SK-N-SH (cell line): Measurements from ENCODE around the gene NEGR1. TPM values are rescaled to one million over a fixed set of nuclear protein-coding genes. Genes with fewer than 3 reads are reported as not detected.

Source experiments
- CTCF ChIA-PET: fragments of 300-600, 350-600 bp; formaldehyde crosslinking; extraction: SDS; loops from one replicate; lab custom pipeline; 2021; lab: Yijun Ruan, JAX
- POLR2A ChIA-PET: fragments of 350-600 bp; sonication (Branson Sonifier 250); formaldehyde crosslinking; extraction: SDS; loops from one replicate; lab custom pipeline; 2020; ENCODE audit warnings: antibody characterized with exemption, inconsistent platforms; lab: Yijun Ruan, JAX
- DNase-seq: peaks from one replicate; pipeline ENCODE4 v3.0.0; 2012
- H2AFZ ChIP-seq: fragments of 200-600 bp; sonication (generic); 2 replicates; pipeline ENCODE4 v1.8.1; 2016; ENCODE audit warnings: antibody characterized with exemption, mild to moderate bottlenecking, low read depth
- H3F3A ChIP-seq: fragments of 200-600 bp; sonication (generic); replicated peaks from 2 replicates; pipeline ENCODE3; 2016; ENCODE audit warnings: antibody characterized with exemption, mild to moderate bottlenecking; ENCODE audit not compliant: insufficient read depth
- H3K27ac ChIP-seq, 2 experiments: fragments of 200-500 bp in 1 of 2; fragments of 200-600 bp in 1 of 2; sonication (Bioruptor generic) in 1 of 2; sonication (generic), shearing (Covaris generic) in 1 of 2; 2 replicates each; pipeline versions ENCODE4 v1.5.1 to v1.6.1; 2014 to 2016; ENCODE audit warnings: low read depth in 2 of 2, inconsistent platforms in 1 of 2, low read length in 1 of 2, mild to moderate bottlenecking in 1 of 2, mixed read lengths in 1 of 2
- H3K27me3 ChIP-seq: fragments of 200-600 bp; sonication (generic), shearing (Covaris generic); 2 replicates; pipeline ENCODE4 v1.6.1; 2016; ENCODE audit warnings: mixed run types; ENCODE audit not compliant: insufficient read depth
- H3K36me3 ChIP-seq, 2 experiments: fragments of 200-500 bp in 1 of 2; fragments of 200-600 bp in 1 of 2; sonication (Bioruptor generic) in 1 of 2; sonication (generic) in 1 of 2; replicated peaks in 1 of 2; 2 replicates each; pipeline versions ENCODE3 to v1.5.1; 2014 to 2016; ENCODE audit warnings: low read length in 1 of 2, mild to moderate bottlenecking in 1 of 2; ENCODE audit not compliant: insufficient read depth in 2 of 2, control insufficient read depth in 1 of 2
- H3K4me1 ChIP-seq, 2 experiments: fragments of 200-500 bp in 1 of 2; fragments of 200-600 bp in 1 of 2; sonication (Bioruptor generic) in 1 of 2; sonication (generic), shearing (Covaris generic) in 1 of 2; 2 replicates each; pipeline versions ENCODE4 v1.5.1 to v1.6.1; 2014 to 2016; ENCODE audit warnings: low read depth in 1 of 2, low read length in 1 of 2, mixed run types in 1 of 2; ENCODE audit not compliant: insufficient read depth in 2 of 2, control insufficient read depth in 1 of 2
- H3K4me2 ChIP-seq: fragments of 200-600 bp; sonication (generic), shearing (Covaris generic); 2 replicates; pipeline ENCODE4 v1.6.1; 2017; ENCODE audit warnings: mixed run types
- H3K4me3 ChIP-seq, 2 experiments: fragments of 200-500 bp in 1 of 2; fragments of 200-600 bp in 1 of 2; sonication (Bioruptor generic) in 1 of 2; sonication (generic), shearing (Covaris generic) in 1 of 2; 2 replicates each; pipeline versions ENCODE4 v1.5.1 to v1.8.1; 2014 to 2016; ENCODE audit warnings: low read depth in 2 of 2, inconsistent platforms in 1 of 2, low read length in 1 of 2, mild to moderate bottlenecking in 1 of 2, mixed read lengths in 1 of 2, moderate library complexity in 1 of 2
- H3K79me2 ChIP-seq: fragments of 200-600 bp; sonication (generic); 2 replicates; pipeline ENCODE4 v1.8.1; 2017; ENCODE audit warnings: mild to moderate bottlenecking; ENCODE audit not compliant: insufficient read depth
- H3K9ac ChIP-seq: fragments of 200-600 bp; sonication (generic); 2 replicates; pipeline ENCODE4 v1.6.1; 2017; ENCODE audit warnings: mixed run types
- H3K9me2 ChIP-seq: fragments of 200-600 bp; sonication (generic); 2 replicates; pipeline ENCODE4 v1.6.1; 2017; ENCODE audit warnings: mixed run types
- H3K9me3 ChIP-seq: fragments of 200-600 bp; sonication (generic); 2 replicates; pipeline ENCODE4 v1.6.1; 2017; ENCODE audit warnings: mixed run types, mild to moderate bottlenecking, moderate library complexity
- H4K20me1 ChIP-seq: fragments of 200-600 bp; sonication (generic); 2 replicates; pipeline ENCODE4 v1.6.1; 2017; ENCODE audit warnings: mild to moderate bottlenecking, mixed run types; ENCODE audit not compliant: insufficient read depth
- CHD2 ChIP-seq: fragments of 150-350 bp; IDR thresholded peaks from 2 replicates; pipeline ENCODE4 v1.6.1; 2018; ENCODE audit warnings: low read length; ENCODE audit not compliant: partially characterized antibody
- CTCF ChIP-seq: fragments of 200-600 bp; sonication (generic); IDR thresholded peaks from 2 replicates; pipeline ENCODE4 v1.6.1; 2017; ENCODE audit warnings: antibody characterized with exemption, mild to moderate bottlenecking, moderate library complexity
- ELF1 ChIP-seq: IDR thresholded peaks from 2 replicates; pipeline ENCODE4 v1.4.0; 2012
- EP300 ChIP-seq, 2 experiments: IDR thresholded peaks; 2 replicates each; pipeline versions ENCODE4 v1.4.0 to v1.6.1; 2012; ENCODE audit warnings: borderline replicate concordance in 1 of 2, low read depth in 1 of 2, low read length in 1 of 2
- EZH2phosphoT487 ChIP-seq: fragments of 200-600 bp; sonication (generic); IDR thresholded peaks from 2 replicates; pipeline ENCODE4 v1.6.1; 2017; ENCODE audit warnings: low read depth, mixed run types, mild to moderate bottlenecking, antibody characterized with exemption, moderate library complexity, borderline replicate concordance
- FOXM1 ChIP-seq: IDR thresholded peaks from 2 replicates; pipeline ENCODE4 v1.4.0; 2012; ENCODE audit warnings: low read depth, mild to moderate bottlenecking
- GATA2 ChIP-seq: sonication (generic); formaldehyde crosslinking; IDR thresholded peaks from 2 replicates; pipeline ENCODE4 v1.5.0; 2020; ENCODE audit warnings: mild to moderate bottlenecking, missing genetic modification reagents
- IRF3 ChIP-seq: fragments of 150-350 bp; IDR thresholded peaks from 2 replicates; pipeline ENCODE4 v1.6.1; 2016; ENCODE audit warnings: mild to moderate bottlenecking, low read depth, low read length
- MAX ChIP-seq: IDR thresholded peaks from 2 replicates; pipeline ENCODE4 v1.4.0; 2012; ENCODE audit warnings: low read depth
- MEF2A ChIP-seq: IDR thresholded peaks from 2 replicates; pipeline ENCODE4 v1.4.0; 2012; ENCODE audit warnings: low read depth, borderline replicate concordance
- NRF1 ChIP-seq: IDR thresholded peaks from 2 replicates; pipeline ENCODE4 v1.6.1; 2012; ENCODE audit warnings: low read depth, mild to moderate bottlenecking, low read length
- RCOR1 ChIP-seq: fragments of 150-350 bp; IDR thresholded peaks from 2 replicates; pipeline ENCODE4 v1.6.1; 2017; ENCODE audit warnings: antibody characterized with exemption, low read length
- RFX5 ChIP-seq: IDR thresholded peaks from 2 replicates; pipeline ENCODE4 v1.6.1; 2012; ENCODE audit warnings: mild to moderate bottlenecking, improper control_type of control experiment, low read length
- RXRA ChIP-seq: IDR thresholded peaks from 2 replicates; pipeline ENCODE4 v1.4.0; 2012; ENCODE audit warnings: low read depth, mild to moderate bottlenecking, borderline replicate concordance
- SIN3A ChIP-seq: IDR thresholded peaks from 2 replicates; pipeline ENCODE4 v1.6.1; 2012; ENCODE audit warnings: low read depth, mild to moderate bottlenecking, low read length, moderate library complexity, borderline replicate concordance
- SMC3 ChIP-seq: IDR thresholded peaks from 2 replicates; pipeline ENCODE4 v1.6.1; 2012; ENCODE audit warnings: low read depth, low read length, improper control_type of control experiment
- TCF12 ChIP-seq: IDR thresholded peaks from 2 replicates; pipeline ENCODE4 v1.4.0; 2012
- YY1 ChIP-seq: IDR thresholded peaks from 2 replicates; pipeline ENCODE4 v1.4.0; 2012; ENCODE audit warnings: low read depth, mild to moderate bottlenecking
- ZBTB33 ChIP-seq: IDR thresholded peaks from 2 replicates; pipeline ENCODE4 v1.4.0; 2012; ENCODE audit warnings: low read depth, borderline replicate concordance
- WGBS: methylation state at CpG from one replicate; pipeline ENCODE4 v1.1.6; 2017; ENCODE audit warnings: low lambda C conversion rate; 5-methylcytosine and 5-hydroxymethylcytosine counted together
- polyA plus RNA-seq, 3 experiments: library from polyadenylated mRNA; depleted of rRNA; stranded (reverse); fragments of >200 nt; gene quantifications; 2 replicates each; pipeline ENCODE4 v1.2.3, GENCODE V29; 2012

NEGR1 gene
- polyA plus RNA-seq, 1 of the 3 experiments (the other 2 are of a cell fraction), result 0.21 TPM

- WGBS, result 67% methylated on average over 3 of the region's 3 CpGs
- CTCF ChIA-PET, result no interaction called here
These were observed 57.8 kb downstream of the NEGR1 start for GRCh38 chr1:72224506-72224905.

More at GRCh38 chr1:72224506-72224905, 57.8 kb downstream of the NEGR1 start:
- Histone ChIP-seq H4K20me1 (no peaks in the 10 kb centered on the region), H3F3A (no peaks in the 10 kb centered on the region), H3K9me2 (peaks cover 5% of the 10 kb centered on the region; the same call in 1 of the 2 replicates), H3K79me2 (no peaks in the 10 kb centered on the region)
- DNase-seq, result no peak
- TF ChIP-seq IRF3, result no peak
- no peak for TF ChIP-seq SIN3A
- no peak for TF ChIP-seq CHD2
- TF ChIP-seq MEF2A, result no peak
- TF ChIP-seq SMC3, result no peak
- no peak for TF ChIP-seq RFX5
- TF ChIP-seq YY1, result no peak
- no peak for TF ChIP-seq RXRA
- no peak for TF ChIP-seq GATA2 (CRISPR knock-in tag)
- no peak for TF ChIP-seq FOXM1
- no peak for TF ChIP-seq TCF12
- no peak for TF ChIP-seq ZBTB33
- TF ChIP-seq MAX, result no peak
- TF ChIP-seq CTCF, result no peak
- no peak for TF ChIP-seq ELF1
- no peak for TF ChIP-seq NRF1
- TF ChIP-seq EP300 (IDR thresholded peaks at IDR 0.05; ENCODE audit: borderline replicate concordance in 1 of 2, low read depth in 1 of 2, low read length in 1 of 2), result no peak
- no peak for TF ChIP-seq RCOR1
- TF ChIP-seq EZH2phosphoT487, result no peak
- TF ChIP-seq, all 33 proteins: peak for 0
- Histone ChIP-seq H3K9me3 (no peaks in the 10 kb centered on the region), H3K4me3 (no peak overlapping the region), H3K9ac (no peak overlapping the region), H3K4me1 (peaks cover 0 to under 1% of the 10 kb centered on the region in 2 experiments; a peak in 1 of 4 replicates), H2AFZ (no peak overlapping the region), H3K4me2 (no peak overlapping the region), H3K27ac (no peak overlapping the region), H3K27me3 (no peaks in the 10 kb centered on the region), H3K36me3 (no peaks in the 10 kb centered on the region)
- POLR2A ChIA-PET, result no interaction called here
